Ecto neural progenitor cell (in vitro differentiated cells): ENCODE measurements around the gene RANBP1.

Experiments used
- DNase-seq: peaks from one replicate; pipeline ENCODE4 v3.0.0-alpha.2; 2018; ENCODE audit warnings: low spot score

The RANBP1 gene

GRCh38 chr22:20108757-20109230 lies 7.1 kb upstream of the RANBP1 start:
- DNase-seq: no peak

- DNase-seq: no peak
Observed at GRCh38 chr22:20109411-20110358, 6.2 kb upstream of the RANBP1 start.

- no peak for DNase-seq
Observed at GRCh38 chr22:20110359-20110985, 5.4 kb upstream of the RANBP1 start.

- DNase-seq: no peak
Observed at GRCh38 chr22:20111045-20111688, 4.7 kb upstream of the RANBP1 start.

GRCh38 chr22:20111689-20112622 lies 3.9 kb upstream of the RANBP1 start:
- DNase-seq: no peak

- no peak for DNase-seq
Observed at GRCh38 chr22:20112623-20113511, 3.0 kb upstream of the RANBP1 start.

GRCh38 chr22:20113551-20114310 lies 2.2 kb upstream of the RANBP1 start:
- DNase-seq: no peak

- no peak for DNase-seq
Observed at GRCh38 chr22:20114506-20115475, 1.1 kb upstream of the RANBP1 start.

- DNase-seq: no peak
Observed at GRCh38 chr22:20116376-20116950, 559 bp downstream of the RANBP1 start.

- DNase-seq: peak; percentile 100
Observed at GRCh38 chr22:20116951-20117632, 1.2 kb downstream of the RANBP1 start, which contains the start of gene TRMT2A. TRMT2A (minus strand) TSS chr22:20117226; CDS start chr22:20116906, 320 bp downstream.

GRCh38 chr22:20117633-20118299 lies 1.9 kb downstream of the RANBP1 start:
- no peak for DNase-seq

- no peak for DNase-seq
Observed at GRCh38 chr22:20118300-20119020, 2.6 kb downstream of the RANBP1 start.

GRCh38 chr22:20121856-20122415 lies 6.0 kb downstream of the RANBP1 start:
- DNase-seq: no peak

- no peak for DNase-seq
Observed at GRCh38 chr22:20123366-20124082, 7.6 kb downstream of the RANBP1 start.
